HepG2 (cell line): ENCODE results near the gene PC. TPM values are rescaled to one million over a fixed set of nuclear protein-coding genes. Genes with fewer than 3 reads are reported as not detected.

Source experiments
- ATAC-seq: fragments of 200-7000 bp; cut with Tn5 transposase; 3 replicates; pipeline ENCODE4 v1.9.1; 2020; ENCODE audit warnings: mild to moderate bottlenecking, moderate library complexity
- BruUV-seq: library from RNA; stranded (reverse); fragments of 400-500 nt; replicated peaks from 2 replicates; lab custom pipeline; 2021; lab: Mats Ljungman, UMichigan
- CTCF ChIA-PET: fragments of 300-600 bp; formaldehyde crosslinking; extraction: SDS; loops from one replicate; lab custom pipeline; 2021; ENCODE audit warnings: low total read pairs, inconsistent platforms, low intra/inter-chr PET ratio; lab: Yijun Ruan, JAX
- POLR2A ChIA-PET: fragments of 350-600 bp; sonication (Branson Sonifier 250); formaldehyde crosslinking; loops from one replicate; lab custom pipeline; 2020; ENCODE audit warnings: antibody characterized with exemption, inconsistent platforms; lab: Yijun Ruan, JAX
- DNase-seq: peaks from one replicate; pipeline ENCODE4 v3.0.0-alpha.2; 2015; ENCODE audit warnings: low spot score
- FAIRE-seq: peaks from 3 replicates; lab custom pipeline; 2011; peaks lifted over from hg19 to GRCh38; lab: Jason Lieb, UNC
- H2AFZ ChIP-seq: one replicate; pipeline ENCODE4 v1.6.1; 2011; ENCODE audit warnings: low read length, inconsistent platforms
- H3K27ac ChIP-seq: fragments of 300-600 bp; 3 replicates; pipeline ENCODE4 v1.8.0; 2011; ENCODE audit warnings: mixed run types, mild to moderate bottlenecking, mixed read lengths, low read length, inconsistent platforms; ENCODE audit not compliant: insufficient read depth; ENCODE audit errors: extremely low read length
- H3K27me3 ChIP-seq, 2 experiments: fragments of 200-600 bp in 1 of 2; 2 replicates in 1 of 2; 3 replicates in 1 of 2; pipeline versions ENCODE4 v1.6.0 to v1.8.0; 2011; ENCODE audit warnings: low read length in 2 of 2, mild to moderate bottlenecking in 2 of 2, moderate library complexity in 2 of 2, inconsistent platforms in 1 of 2; ENCODE audit not compliant: insufficient read depth in 2 of 2, control insufficient read depth in 1 of 2
- H3K36me3 ChIP-seq, 2 experiments: fragments of 200-600 bp in 1 of 2; replicated peaks in 1 of 2; 2 replicates in 1 of 2; 3 replicates in 1 of 2; pipeline versions ENCODE4 v1.5.1 to v1.8.0; 2011; ENCODE audit warnings: low read length in 2 of 2, inconsistent platforms in 1 of 2; ENCODE audit not compliant: insufficient read depth in 2 of 2, control insufficient read depth in 1 of 2
- H3K4me1 ChIP-seq: 2 replicates; pipeline ENCODE4 v1.5.1; 2012; ENCODE audit warnings: low read length, inconsistent platforms; ENCODE audit not compliant: insufficient read depth
- H3K4me2 ChIP-seq: 2 replicates; pipeline ENCODE4 v1.6.0; 2011; ENCODE audit warnings: low read depth, low read length, inconsistent platforms
- H3K4me3 ChIP-seq, 3 experiments: fragments of 200-600 bp in 1 of 3; sonication (generic), shearing (Covaris generic) in 1 of 3; replicated peaks in 1 of 3; 2 replicates each; pipeline ENCODE4 v1.5.1; 2011 to 2016; ENCODE audit warnings: low read length in 3 of 3, inconsistent platforms in 2 of 3, low read depth in 2 of 3, mild to moderate bottlenecking in 2 of 3, control low read depth in 1 of 3, mixed read lengths in 1 of 3; ENCODE audit not compliant: insufficient read depth in 1 of 3
- H3K79me2 ChIP-seq: one replicate; pipeline ENCODE4 v1.6.1; 2011; ENCODE audit warnings: low read length, inconsistent platforms; ENCODE audit not compliant: insufficient read depth
- H3K9ac ChIP-seq: 2 replicates; pipeline ENCODE4 v1.6.0; 2011; ENCODE audit warnings: mild to moderate bottlenecking, low read depth, low read length, inconsistent platforms; ENCODE audit not compliant: insufficient read depth
- H3K9me3 ChIP-seq: 2 replicates; pipeline ENCODE4 v1.5.1; 2012; ENCODE audit warnings: mild to moderate bottlenecking, low read length
- H4K20me1 ChIP-seq: 2 replicates; pipeline ENCODE4 v1.6.0; 2011; ENCODE audit warnings: inconsistent platforms, mild to moderate bottlenecking, low read length, moderate library complexity; ENCODE audit not compliant: insufficient read depth
- ARID5B ChIP-seq: IDR thresholded peaks from 2 replicates; pipeline ENCODE4 v1.4.0; 2020; ENCODE audit warnings: mild to moderate bottlenecking, missing genetic modification reagents
- CREM ChIP-seq, 2 experiments: sonication (generic) in 1 of 2; formaldehyde crosslinking in 1 of 2; IDR thresholded peaks; 2 replicates each; pipeline versions ENCODE4 v1.4.0 to v1.6.1; 2016 to 2020; ENCODE audit warnings: antibody characterized with exemption in 1 of 2, mild to moderate bottlenecking in 1 of 2, missing genetic modification reagents in 1 of 2
- ESRRA ChIP-seq: sonication (generic); formaldehyde crosslinking; IDR thresholded peaks from 2 replicates; pipeline ENCODE4 v1.5.1; 2020; ENCODE audit warnings: mild to moderate bottlenecking, low read depth, missing genetic modification reagents
- GATAD2A ChIP-seq: IDR thresholded peaks from 2 replicates; pipeline ENCODE4 v1.6.1; 2016
- PAXIP1 ChIP-seq: sonication (generic); formaldehyde crosslinking; conservative IDR thresholded peaks from 2 replicates; pipeline ENCODE4 v1.4.0; 2020; ENCODE audit warnings: mild to moderate bottlenecking, missing genetic modification reagents, moderate library complexity
- PBX2 ChIP-seq: IDR thresholded peaks from 2 replicates; pipeline ENCODE4 v1.6.1; 2016; ENCODE audit warnings: control low read depth
- RAD21 ChIP-seq: fragments of 450-650 bp; formaldehyde crosslinking; IDR thresholded peaks from 2 replicates; pipeline ENCODE4 v1.5.0; 2020; ENCODE audit warnings: mild to moderate bottlenecking
- STAG1 ChIP-seq: sonication (generic); formaldehyde crosslinking; IDR thresholded peaks from 2 replicates; pipeline ENCODE4 v1.4.0; 2020; ENCODE audit warnings: missing genetic modification reagents
- STAT6 ChIP-seq: sonication (generic); formaldehyde crosslinking; IDR thresholded peaks from 2 replicates; pipeline ENCODE4 v1.4.0; 2020; ENCODE audit warnings: missing genetic modification reagents, mild to moderate bottlenecking, borderline replicate concordance
- ZBTB7A ChIP-seq: sonication (generic); formaldehyde crosslinking; IDR thresholded peaks from 2 replicates; pipeline ENCODE4 v1.8.0; 2022; ENCODE audit warnings: mild to moderate bottlenecking, missing genetic modification reagents
- ZNF264 ChIP-seq: sonication (generic); formaldehyde crosslinking; IDR thresholded peaks from 2 replicates; pipeline ENCODE4 v1.4.0; 2020; ENCODE audit warnings: missing genetic modification reagents
- ZNF644 ChIP-seq: IDR thresholded peaks from 2 replicates; pipeline ENCODE4 v1.6.1; 2016; ENCODE audit warnings: low read depth
- ZNF878 ChIP-seq: sonication (generic); formaldehyde crosslinking; IDR thresholded peaks from 2 replicates; pipeline ENCODE4 v1.8.1; 2023; ENCODE audit warnings: mild to moderate bottlenecking, missing genetic modification reagents, moderate library complexity
- WGBS: methylation state at CpG from one replicate; pipeline ENCODE4 v1.1.6; 2017; ENCODE audit warnings: low lambda C conversion rate; 5-methylcytosine and 5-hydroxymethylcytosine counted together
- in situ Hi-C: cut with HindIII; loops from 2 replicates; pipeline ENCODE4 v1.10.0; 2017; ENCODE audit warnings: low pct_unique_long_range_greater_than_20kb; ENCODE audit not compliant: extremely low pct_ligation_motif_present
- intact Hi-C: fragments of 100-400 bp; cut with micrococcal nuclease; formaldehyde crosslinking; loops from one replicate; pipeline ENCODE4 v1.10.0; 2022; ENCODE audit not compliant: unreplicated experiment
- polyA plus RNA-seq, 8 experiments: library from polyadenylated mRNA; depleted of rRNA in 3 of 8; stranded (reverse) in 7 of 8; unstranded in 1 of 8; fragments of >200 nt; fragmentation: Illumina TruSeq in 4 of 8; extraction: Trizol in 4 of 8; gene quantifications; 2 replicates each; pipeline versions ENCODE4 v1.2.1 to v1.2.3, GENCODE V29; 2011 to 2016; ENCODE audit warnings: low read depth in 4 of 8, missing spikeins in 1 of 8, mixed read lengths in 1 of 8; ENCODE audit not compliant: insufficient read depth in 1 of 8
- total RNA-seq, 5 experiments: library from RNA; depleted of rRNA; stranded (reverse); fragments of >200 nt; fragmentation: Illumina TruSeq; extraction: Trizol; gene quantifications; 2 replicates each; pipeline ENCODE4 v1.2.3, GENCODE V29; 2016; ENCODE audit warnings: low read depth in 1 of 5

Gene PC
- total and polyA plus RNA-seq, 2 of the 13 experiments (the other 11 are each of a cell fraction or from before 2014, with no cell fraction given) = 29.0 to 39.0 TPM

- WGBS = 4% methylated on average over 3 of the region's 5 CpGs
- ChIA-PET POLR2A (interaction anchor here (0.6 to 1.0 kb wide), 2 partner anchors 11 to 14 kb away, joined by 3 read pairs; no protein-coding TSS in a partner anchor), CTCF (no interaction called here)
- Histone ChIP-seq H3K79me2 (no peaks in the 10 kb centered on the region), H3K9ac (no peak overlapping the region), H3K36me3 (no peaks in the 10 kb centered on the region), H3K4me2 (peak overlapping the region; percentile 67), H4K20me1 (no peaks in the 10 kb centered on the region), H3K9me3 (no peaks in the 10 kb centered on the region), H2AFZ (no peak overlapping the region), H3K4me3 (peak overlapping the region in 2 of 3 experiments; percentile 8 to 36; a peak in 1 of 6 replicates), H3K27ac (no peak overlapping the region), H3K27me3 (no peaks in the 10 kb centered on the region), H3K4me1 (peaks cover 41% of the 10 kb centered on the region)
- in situ Hi-C loops (no loop called here), intact Hi-C loops (no loop called here)
- DNase-seq (peak; percentile 34), ATAC-seq (peak; percentile 86), FAIRE-seq (no peak)
- BruUV-seq = no TSS peak
- TF ChIP-seq ESRRA (peak; percentile 75; the same call in 1 of the 2 replicates), PAXIP1 (CRISPR knock-in tag) (peak; percentile 90), ZBTB7A (0 out of 2 replicates have a peak, but pooled peaks have one; percentile 31), STAG1 (CRISPR knock-in tag) (0 out of 2 replicates have a peak, but pooled peaks have one; percentile 24), STAT6 (no peak), ZNF878 (CRISPR knock-in tag) (0 out of 2 replicates have a peak, but pooled peaks have one; percentile 46), ZNF644 (CRISPR knock-in tag) (no peak), GATAD2A (CRISPR knock-in tag) (peak; percentile 63; the same call in 1 of the 2 replicates), CREM (IDR thresholded peaks at IDR 0.05) (0 out of 2 replicates have a peak, but pooled peaks have one; percentile 33), CREM (CRISPR knock-in tag; IDR thresholded peaks at IDR 0.05) (no peak), ARID5B (peak; percentile 37), PBX2 (CRISPR knock-in tag) (no peak), ZNF264 (CRISPR knock-in tag) (no peak), RAD21 (no peak)
Measured at GRCh38 chr11:67002921-67003411, 44.8 kb upstream of the PC start.
